ENCODE measurements around the gene ELK1.

- TF ChIP-seq CTCF (IDR thresholded peaks at IDR 0.05 in 2 of 3, conservative IDR thresholded peaks at IDR 0.05 in 1 of 3; ENCODE audit: borderline replicate concordance in 1 of 3, insufficient read depth in 1 of 3, low read depth in 2 of 3, low read length in 2 of 3) = no peak
- TF ChIP-seq ZBTB33 (IDR thresholded peaks at IDR 0.05; ENCODE audit: extremely low read depth, insufficient replicate concordance, low read length) = no peak
- no peak for TF ChIP-seq EZH2phosphoT487 (IDR thresholded peaks at IDR 0.05; ENCODE audit: borderline replicate concordance)
- TF ChIP-seq POLR2AphosphoS5 (IDR thresholded peaks at IDR 0.05; ENCODE audit: low read depth, low read length) = no peak
- no peak for TF ChIP-seq CEBPB (IDR thresholded peaks at IDR 0.05; ENCODE audit: low read depth)
- TF ChIP-seq POLR2A (IDR thresholded peaks at IDR 0.05; ENCODE audit: borderline replicate concordance, extremely low read depth, insufficient read depth, insufficient read length) = no peak
- TF ChIP-seq CBX3 (IDR thresholded peaks at IDR 0.05; ENCODE audit: low read depth) = no peak
Observed at GRCh38 chrX:47611489-47611888, 38.9 kb downstream of the ELK1 start.
